K562 (cell line): ENCODE measurements around the gene U2AF1L4. TPM values are rescaled to one million over a fixed set of nuclear protein-coding genes. Genes with fewer than 3 reads are reported as not detected.
A peak's percentile ranks its signal among the peaks of the same experiment; 100 is the strongest.

Experiments used
- CBX8 ChIP-seq: fragments of 200-600 bp; sonication (generic); IDR thresholded peaks from 2 replicates; pipeline ENCODE4 v1.6.1; 2012; ENCODE audit warnings: borderline replicate concordance, mixed run types, low read depth, mild to moderate bottlenecking, moderate library complexity, mixed read lengths, low read length, control low read depth, inconsistent platforms; ENCODE audit not compliant: poor library complexity, severe bottlenecking; ENCODE audit errors: extremely low read depth
- CHD2 ChIP-seq: IDR thresholded peaks from 2 replicates; pipeline ENCODE4 v1.6.1; 2011; ENCODE audit warnings: low read depth, low read length
- EP300 ChIP-seq: IDR thresholded peaks from 2 replicates; pipeline ENCODE4 v1.6.1; 2012; ENCODE audit warnings: low read length, improper control_type of control experiment
- EP400 ChIP-seq: fragments of 450-650 bp; IDR thresholded peaks from 2 replicates; pipeline ENCODE4 v1.6.1; 2017; ENCODE audit warnings: antibody characterized with exemption, mild to moderate bottlenecking, moderate library complexity
- ESRRA ChIP-seq: fragments of 450-650 bp; IDR thresholded peaks from 2 replicates; pipeline ENCODE4 v1.6.1; 2014; ENCODE audit warnings: low read depth, mild to moderate bottlenecking, moderate library complexity, borderline replicate concordance
- FOXA3 ChIP-seq, 2 experiments: fragments of 450-650 bp in 1 of 2; sonication (generic) in 1 of 2; formaldehyde crosslinking; IDR thresholded peaks in 1 of 2; conservative IDR thresholded peaks in 1 of 2; 2 replicates each; pipeline versions ENCODE4 v1.4.0 to v1.8.0; 2020 to 2022; ENCODE audit warnings: mild to moderate bottlenecking in 2 of 2, missing genetic modification reagents in 1 of 2
- HMGN3 ChIP-seq: IDR thresholded peaks from 2 replicates; pipeline ENCODE4 v1.6.1; 2011; ENCODE audit warnings: borderline replicate concordance, low read depth, mild to moderate bottlenecking, mixed read lengths, low read length; ENCODE audit not compliant: insufficient read length; ENCODE audit errors: extremely low read depth
- JUND ChIP-seq, 2 experiments: IDR thresholded peaks; 2 replicates in 1 of 2; 3 replicates in 1 of 2; pipeline ENCODE4 v1.6.1; 2011; ENCODE audit warnings: borderline replicate concordance in 2 of 2, low read depth in 2 of 2, low read length in 2 of 2, improper control_type of control experiment in 1 of 2, missing biosample characterization in 1 of 2, missing genetic modification characterization in 1 of 2, missing genetic modification reagents in 1 of 2
- MECOM ChIP-seq: fragments of 250-450 bp; sonication (Bioruptor Pico); IDR thresholded peaks from 2 replicates; pipeline ENCODE4 v1.8.0; 2022; ENCODE audit warnings: inconsistent platforms
- NFIX ChIP-seq: fragments of 250-450 bp; sonication (Bioruptor Pico); IDR thresholded peaks from 2 replicates; pipeline ENCODE4 v1.4.0; 2020; ENCODE audit warnings: low read depth, mild to moderate bottlenecking, moderate library complexity
- PRDM10 ChIP-seq: fragments of 450-650 bp; IDR thresholded peaks from 2 replicates; pipeline ENCODE4 v1.6.1; 2018; ENCODE audit not compliant: partially characterized antibody
- TGIF2 ChIP-seq: sonication (generic); formaldehyde crosslinking; IDR thresholded peaks from 2 replicates; pipeline ENCODE4 v1.8.1; 2022; ENCODE audit warnings: mild to moderate bottlenecking, missing genetic modification reagents, moderate library complexity
- U2AF2 ChIP-seq: fragments of 200-400 bp; formaldehyde crosslinking; optimal IDR thresholded peaks from 2 replicates; pipeline ENCODE3; 2017; ENCODE audit warnings: low read depth, mild to moderate bottlenecking, low read length
- ZBED1 ChIP-seq: IDR thresholded peaks from 2 replicates; pipeline ENCODE4 v1.6.1; 2014
- ZBTB7A ChIP-seq: IDR thresholded peaks from 2 replicates; pipeline ENCODE4 v1.6.1; 2011; ENCODE audit warnings: low read depth, mild to moderate bottlenecking, low read length, moderate library complexity, borderline replicate concordance; ENCODE audit not compliant: control insufficient read depth
- ZNF239 ChIP-seq: fragments of 250-450 bp; sonication (Bioruptor Pico); IDR thresholded peaks from 2 replicates; pipeline ENCODE4 v1.4.0; 2020; ENCODE audit warnings: mild to moderate bottlenecking
- ZNF282 ChIP-seq: sonication (generic); formaldehyde crosslinking; IDR thresholded peaks from 2 replicates; pipeline ENCODE4 v1.8.1; 2023; ENCODE audit warnings: missing genetic modification reagents
- ZNF431 ChIP-seq: sonication (generic); formaldehyde crosslinking; IDR thresholded peaks from 2 replicates; pipeline ENCODE4 v1.8.0; 2022; ENCODE audit warnings: mild to moderate bottlenecking, missing genetic modification reagents
- ZNF695 ChIP-seq: fragments of 450-650 bp; formaldehyde crosslinking; IDR thresholded peaks from 2 replicates; pipeline ENCODE4 v1.4.0; 2020; ENCODE audit warnings: mild to moderate bottlenecking, moderate library complexity
- ZNF830 ChIP-seq: fragments of 250-450 bp; sonication (Bioruptor Pico); IDR thresholded peaks from 2 replicates; pipeline ENCODE4 v1.5.0; 2021; ENCODE audit warnings: mild to moderate bottlenecking
- polyA plus RNA-seq, 8 experiments: library from polyadenylated mRNA; depleted of rRNA in 4 of 8; stranded (reverse) in 5 of 8; unstranded in 3 of 8; fragments of >200 nt; fragmentation: Nextera tagmentation in 2 of 8; fragmentation: Illumina TruSeq in 1 of 8; extraction: Ambion mirVana in 2 of 8; extraction: Trizol in 1 of 8; gene quantifications; 2 replicates each; pipeline versions ENCODE4 v1.2.1 to v1.2.3, GENCODE V29; 2011 to 2014; ENCODE audit warnings: inconsistent platforms in 1 of 8, missing spikeins in 1 of 8
- total RNA-seq, 7 experiments: library from RNA; depleted of rRNA in 6 of 7; stranded (reverse); fragments of >200 nt in 6 of 7; fragmentation: Illumina TruSeq in 2 of 7; extraction: Trizol in 2 of 7; gene quantifications; 2 replicates each; pipeline versions ENCODE4 v1.2.1 to v1.2.3, GENCODE V29; 2011 to 2021; ENCODE audit warnings: low replicate concordance in 1 of 7
- TF ChIP-seq, protein P1 (sequence below): fragments of 250-450 bp; sonication (Bioruptor Pico); IDR thresholded peaks from 2 replicates; pipeline ENCODE4 v1.4.0; 2020; ENCODE audit warnings: mild to moderate bottlenecking, moderate library complexity, borderline replicate concordance

The U2AF1L4 gene
- total and polyA plus RNA-seq, 9 of the 15 experiments (the other 6 are each of a cell fraction or from before 2014, with no cell fraction given) = 8.4 to 19.5 (median 12.6) TPM

DNA sequence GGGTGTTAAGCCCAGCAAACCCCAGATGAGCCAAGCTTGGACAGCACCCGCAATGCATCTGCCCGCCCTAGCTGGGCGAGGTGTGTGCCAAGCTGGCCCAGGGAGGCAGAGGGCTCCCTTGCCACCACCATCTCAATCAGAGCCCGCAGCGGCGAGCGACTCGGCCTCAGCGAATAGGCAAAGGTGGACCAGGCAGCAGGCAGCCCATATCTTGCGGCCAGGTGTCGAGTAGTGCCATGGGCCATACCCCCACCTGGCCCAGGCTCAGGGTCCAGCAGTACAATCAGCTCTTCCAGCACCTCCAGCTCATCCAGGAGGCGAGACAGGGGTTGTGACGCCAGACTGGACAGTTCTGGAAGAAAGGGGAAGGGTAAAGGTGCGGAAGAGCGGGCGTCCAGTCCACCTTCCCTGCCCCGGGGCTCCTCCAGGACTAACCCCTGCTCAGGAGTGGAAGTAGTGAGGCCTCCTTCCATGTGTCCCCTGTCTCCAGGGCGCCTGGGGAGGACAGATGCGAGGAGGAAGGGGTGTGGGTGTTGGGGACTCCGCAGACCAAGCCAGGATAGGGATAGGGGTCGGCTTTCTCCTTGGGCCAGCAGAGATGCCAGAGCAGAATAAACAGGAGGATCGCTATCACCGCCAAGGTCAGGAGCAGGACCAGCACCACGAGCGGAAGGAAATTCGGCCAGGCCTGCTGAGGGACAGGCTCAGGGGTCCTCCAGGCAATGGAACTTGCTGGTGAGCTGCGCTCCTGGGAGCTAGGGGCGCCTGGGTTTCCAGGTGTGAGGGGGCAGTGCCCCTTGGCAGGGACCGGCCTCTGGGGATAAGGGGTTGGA, 5.7 kb downstream of the U2AF1L4 start (continued):
- TF ChIP-seq, protein P1, sequence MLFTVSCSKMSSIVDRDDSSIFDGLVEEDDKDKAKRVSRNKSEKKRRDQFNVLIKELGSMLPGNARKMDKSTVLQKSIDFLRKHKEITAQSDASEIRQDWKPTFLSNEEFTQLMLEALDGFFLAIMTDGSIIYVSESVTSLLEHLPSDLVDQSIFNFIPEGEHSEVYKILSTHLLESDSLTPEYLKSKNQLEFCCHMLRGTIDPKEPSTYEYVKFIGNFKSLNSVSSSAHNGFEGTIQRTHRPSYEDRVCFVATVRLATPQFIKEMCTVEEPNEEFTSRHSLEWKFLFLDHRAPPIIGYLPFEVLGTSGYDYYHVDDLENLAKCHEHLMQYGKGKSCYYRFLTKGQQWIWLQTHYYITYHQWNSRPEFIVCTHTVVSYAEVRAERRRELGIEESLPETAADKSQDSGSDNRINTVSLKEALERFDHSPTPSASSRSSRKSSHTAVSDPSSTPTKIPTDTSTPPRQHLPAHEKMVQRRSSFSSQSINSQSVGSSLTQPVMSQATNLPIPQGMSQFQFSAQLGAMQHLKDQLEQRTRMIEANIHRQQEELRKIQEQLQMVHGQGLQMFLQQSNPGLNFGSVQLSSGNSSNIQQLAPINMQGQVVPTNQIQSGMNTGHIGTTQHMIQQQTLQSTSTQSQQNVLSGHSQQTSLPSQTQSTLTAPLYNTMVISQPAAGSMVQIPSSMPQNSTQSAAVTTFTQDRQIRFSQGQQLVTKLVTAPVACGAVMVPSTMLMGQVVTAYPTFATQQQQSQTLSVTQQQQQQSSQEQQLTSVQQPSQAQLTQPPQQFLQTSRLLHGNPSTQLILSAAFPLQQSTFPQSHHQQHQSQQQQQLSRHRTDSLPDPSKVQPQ = no peak
- TF ChIP-seq ESRRA (no peak), FOXA3 (CRISPR knock-in tag; conservative IDR thresholded peaks at IDR 0.05 in 1 of 2, IDR thresholded peaks at IDR 0.05 in 1 of 2) (0 out of 4 replicates have a peak, but pooled peaks of 1 of the 2 experiments have one; percentile 42), ZBTB7A (0 out of 2 replicates have a peak, but pooled peaks have one; percentile 1), JUND (IDR thresholded peaks at IDR 0.05; ENCODE audit: borderline replicate concordance, low read depth, low read length) (no peak), JUND (tag; IDR thresholded peaks at IDR 0.05; ENCODE audit: borderline replicate concordance, low read depth, low read length) (no peak), PRDM10 (no peak), HMGN3 (peak; percentile 40), ZNF431 (CRISPR knock-in tag) (no peak), EP400 (no peak), NFIX (CRISPR knock-in tag) (no peak), CHD2 (0 out of 2 replicates have a peak, but pooled peaks have one; percentile 3), U2AF2 (no peak), EP300 (no peak), ZNF830 (no peak), ZNF695 (CRISPR knock-in tag) (no peak), ZNF239 (CRISPR knock-in tag) (no peak), MECOM (CRISPR knock-in tag) (no peak), TGIF2 (CRISPR knock-in tag) (no peak), ZNF282 (CRISPR knock-in tag) (no peak), ZBED1 (no peak), CBX8 (no peak)
